Ramos (cell line): Measurements from ENCODE around the gene ACSL5.

Experiments
- in situ Hi-C: fragments of 300-500 bp; cut with MboI; formaldehyde crosslinking; loops from one replicate; pipeline ENCODE4 v1.14.3; 2022; ENCODE audit warnings: low sequenced_read_pairs; ENCODE audit not compliant: unreplicated experiment

ACSL5 gene, protein sequence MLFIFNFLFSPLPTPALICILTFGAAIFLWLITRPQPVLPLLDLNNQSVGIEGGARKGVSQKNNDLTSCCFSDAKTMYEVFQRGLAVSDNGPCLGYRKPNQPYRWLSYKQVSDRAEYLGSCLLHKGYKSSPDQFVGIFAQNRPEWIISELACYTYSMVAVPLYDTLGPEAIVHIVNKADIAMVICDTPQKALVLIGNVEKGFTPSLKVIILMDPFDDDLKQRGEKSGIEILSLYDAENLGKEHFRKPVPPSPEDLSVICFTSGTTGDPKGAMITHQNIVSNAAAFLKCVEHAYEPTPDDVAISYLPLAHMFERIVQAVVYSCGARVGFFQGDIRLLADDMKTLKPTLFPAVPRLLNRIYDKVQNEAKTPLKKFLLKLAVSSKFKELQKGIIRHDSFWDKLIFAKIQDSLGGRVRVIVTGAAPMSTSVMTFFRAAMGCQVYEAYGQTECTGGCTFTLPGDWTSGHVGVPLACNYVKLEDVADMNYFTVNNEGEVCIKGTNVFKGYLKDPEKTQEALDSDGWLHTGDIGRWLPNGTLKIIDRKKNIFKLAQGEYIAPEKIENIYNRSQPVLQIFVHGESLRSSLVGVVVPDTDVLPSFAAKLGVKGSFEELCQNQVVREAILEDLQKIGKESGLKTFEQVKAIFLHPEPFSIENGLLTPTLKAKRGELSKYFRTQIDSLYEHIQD

GRCh38 chr10:112373912-112374338, at the start of gene ACSL5:
ACSL5 (plus strand) TSS chr10:112374116; CDS start chr10:112394947, 20,831 bp downstream.
- in situ Hi-C loops = no loop called here

- in situ Hi-C loops = no loop called here
Measured at GRCh38 chr10:112327678-112328077, 46.2 kb upstream of the ACSL5 start.

- in situ Hi-C loops = no loop called here
Measured at GRCh38 chr10:112330162-112330561, 43.8 kb upstream of the ACSL5 start.

DNA sequence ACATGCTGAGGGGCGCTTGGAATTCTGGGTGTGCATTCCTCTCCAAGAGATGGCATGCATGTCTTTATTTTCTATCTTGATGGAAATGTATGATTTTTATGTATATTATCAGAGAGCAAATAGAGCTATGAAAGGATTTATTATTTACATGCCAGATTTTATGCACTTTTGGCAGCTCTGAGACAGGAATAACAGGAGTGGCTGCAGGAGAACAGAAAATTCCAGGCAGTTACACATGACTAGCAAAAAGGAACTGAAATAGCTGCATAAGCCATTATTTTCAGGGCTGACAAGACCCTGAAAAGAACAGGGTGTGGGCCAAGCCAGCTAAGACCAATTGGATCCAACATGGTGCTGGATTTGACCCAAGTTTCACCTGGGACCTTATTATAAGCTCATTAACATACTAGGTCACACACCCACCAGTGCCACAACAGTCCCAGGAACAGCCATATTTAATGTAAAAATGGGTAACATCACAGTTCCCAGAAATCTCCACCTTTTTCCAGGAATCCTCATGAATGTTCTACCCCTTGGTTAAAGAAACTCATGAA, 43.2 kb upstream of the ACSL5 start:
- in situ Hi-C loops = no loop called here

DNA sequence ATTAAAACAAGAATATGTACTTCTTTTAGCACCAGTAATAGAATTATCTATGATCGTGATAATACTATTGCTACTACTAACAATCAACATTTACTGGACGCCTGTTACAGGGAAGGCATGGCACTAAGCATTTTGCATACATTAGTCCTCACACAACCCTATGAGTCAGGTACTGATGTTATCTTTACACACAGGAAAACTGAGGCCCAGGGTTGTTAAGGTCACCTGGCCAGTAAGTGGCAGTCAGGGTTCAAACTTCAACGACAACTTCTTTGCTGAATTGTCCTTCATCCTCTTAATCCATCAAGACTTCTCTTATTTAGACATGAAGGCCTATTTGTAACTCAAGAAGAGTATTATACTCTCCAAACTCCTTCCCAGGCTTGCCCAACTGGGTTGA, 41.9 kb upstream of the ACSL5 start:
- in situ Hi-C loops = no loop called here

- in situ Hi-C loops = no loop called here
Measured at GRCh38 chr10:112332509-112333228, 41.2 kb upstream of the ACSL5 start.

- in situ Hi-C loops = no loop called here
Measured at GRCh38 chr10:112333452-112333851, 40.5 kb upstream of the ACSL5 start.

GRCh38 chr10:112335111-112335867, 38.6 kb upstream of the ACSL5 start:
- in situ Hi-C loops = no loop called here

- in situ Hi-C loops = no loop called here
Measured at GRCh38 chr10:112335868-112336265, 38.0 kb upstream of the ACSL5 start.

- in situ Hi-C loops = no loop called here
Measured at GRCh38 chr10:112336556-112337201, 37.2 kb upstream of the ACSL5 start.

- in situ Hi-C loops = no loop called here
Measured at GRCh38 chr10:112338957-112339356, 35.0 kb upstream of the ACSL5 start.

DNA sequence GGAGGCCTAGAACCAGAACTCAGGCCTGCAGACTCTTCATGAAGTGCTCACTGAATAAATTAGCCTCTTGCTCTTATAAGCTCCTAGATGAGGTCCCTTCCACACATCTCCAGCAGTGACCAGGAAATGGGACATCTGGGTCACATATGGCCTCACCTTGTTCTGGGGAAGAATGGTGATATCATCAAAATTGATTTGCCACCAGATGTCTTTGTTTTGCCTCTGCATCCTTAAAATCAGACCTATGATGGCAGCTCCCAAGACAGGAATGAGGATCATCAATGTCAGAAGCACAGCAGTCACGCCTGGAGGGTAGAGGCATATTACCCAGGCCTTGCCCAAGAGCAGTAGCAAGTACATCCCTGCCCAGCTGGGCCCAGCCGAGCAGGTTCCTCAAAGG, 33.3 kb upstream of the ACSL5 start:
- in situ Hi-C loops = no loop called here

GRCh38 chr10:112343056-112343806, 30.7 kb upstream of the ACSL5 start:
- in situ Hi-C loops = no loop called here

DNA sequence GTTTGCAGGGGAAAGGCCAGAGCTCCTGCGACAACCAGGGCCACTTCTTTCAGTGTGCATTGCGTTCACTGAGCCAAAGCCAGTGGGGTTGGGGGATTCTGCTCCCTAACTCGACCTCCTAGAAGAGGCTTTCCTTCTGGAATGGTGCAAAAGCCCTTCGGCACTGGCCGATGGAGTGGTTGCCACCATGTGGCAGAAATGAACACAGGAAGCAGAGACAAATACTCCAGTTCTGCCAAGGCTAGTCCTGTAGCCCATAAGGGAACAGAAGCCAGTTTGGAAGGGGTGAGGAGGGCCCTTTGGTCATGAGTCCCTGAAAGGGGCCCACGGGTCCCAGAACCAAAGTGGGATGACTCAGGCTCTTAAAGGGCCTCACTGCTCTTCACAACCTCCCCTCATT, 29.7 kb upstream of the ACSL5 start:
- in situ Hi-C loops = no loop called here

DNA sequence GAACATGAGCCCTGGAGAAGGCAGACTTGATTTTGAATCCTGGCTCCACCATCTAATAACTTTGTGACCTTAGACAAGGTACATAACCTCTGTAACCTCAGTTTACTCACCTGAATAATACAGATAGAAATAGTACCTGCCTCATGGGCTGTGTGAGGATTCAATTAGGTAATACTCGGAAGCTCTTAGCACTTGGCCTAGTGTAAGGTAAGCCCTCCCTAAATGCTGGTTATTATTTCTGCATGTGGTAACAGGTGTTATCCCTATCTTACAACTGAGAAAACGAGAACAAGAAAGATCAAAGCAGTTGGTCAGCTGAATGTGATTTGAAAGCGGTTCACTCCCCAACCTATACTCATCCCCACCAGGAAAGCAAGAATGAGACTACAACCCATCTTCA, 28.7 kb upstream of the ACSL5 start:
- in situ Hi-C loops = no loop called here

GRCh38 chr10:112345743-112346142, 28.2 kb upstream of the ACSL5 start:
- in situ Hi-C loops = no loop called here

DNA sequence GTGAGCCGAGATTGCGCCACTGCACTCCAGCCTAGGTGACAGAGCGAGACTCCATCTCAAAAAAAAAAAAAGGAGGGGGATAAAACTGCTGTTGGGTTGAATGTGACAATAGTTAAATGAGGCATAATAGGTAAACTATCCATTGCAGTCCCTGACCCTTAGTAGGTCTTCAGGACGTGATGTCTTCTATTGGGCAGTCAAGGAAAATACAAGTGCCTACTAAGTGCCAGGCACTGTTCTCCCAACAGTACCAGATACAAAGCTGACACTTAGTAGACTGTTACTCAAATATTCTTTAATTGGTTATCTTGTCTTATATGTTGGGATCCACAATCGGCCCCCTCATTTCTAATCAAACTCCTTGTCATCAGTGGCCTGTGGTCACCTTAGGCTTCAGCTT, 27.1 kb upstream of the ACSL5 start:
- in situ Hi-C loops = no loop called here

GRCh38 chr10:112347709-112348671, 25.9 kb upstream of the ACSL5 start:
- in situ Hi-C loops = no loop called here
